GM18511 (cell line): Measurements from ENCODE around the gene CELF6.

Source experiments
- ATAC-seq: cut with Tn5 transposase; IDR thresholded peaks from one replicate; pipeline ENCODE4 v1.9.1; 2021; ENCODE audit warnings: mild to moderate bottlenecking, moderate library complexity; ENCODE audit not compliant: unreplicated experiment

CELF6 gene

GRCh38 chr15:72272213-72272996, 47.6 kb downstream of the CELF6 start, which contains the start of gene PARP6:
PARP6 (minus strand) TSS chr15:72272554; CDS start chr15:72267477, 5,077 bp downstream.
- ATAC-seq, result peak; percentile 97

GRCh38 chr15:72271895-72272212, 48.1 kb downstream of the CELF6 start:
- ATAC-seq, result peak; percentile 13

GRCh38 chr15:72271221-72271620, 48.7 kb downstream of the CELF6 start:
- ATAC-seq, result no peak

GRCh38 chr15:72269739-72270138, 50.2 kb downstream of the CELF6 start:
- no peak for ATAC-seq

GRCh38 chr15:72265031-72265430, 54.9 kb downstream of the CELF6 start:
- ATAC-seq, result no peak

- no peak for ATAC-seq
Measured at GRCh38 chr15:72252663-72253299, 67.2 kb downstream of the CELF6 start.

GRCh38 chr15:72249142-72249810, 70.7 kb downstream of the CELF6 start:
- no peak for ATAC-seq

- ATAC-seq, result no peak
Measured at GRCh38 chr15:72248514-72248913, 71.4 kb downstream of the CELF6 start.

GRCh38 chr15:72242775-72243370, 77.1 kb downstream of the CELF6 start:
- no peak for ATAC-seq

GRCh38 chr15:72239652-72240051, 80.3 kb downstream of the CELF6 start:
- no peak for ATAC-seq

- no peak for ATAC-seq
Measured at GRCh38 chr15:72238586-72238985, 81.4 kb downstream of the CELF6 start.

GRCh38 chr15:72237853-72238224, 82.1 kb downstream of the CELF6 start:
- ATAC-seq, result no peak

- no peak for ATAC-seq
Measured at GRCh38 chr15:72237029-72237852, 82.7 kb downstream of the CELF6 start.

GRCh38 chr15:72236381-72237003, 83.5 kb downstream of the CELF6 start:
- no peak for ATAC-seq

GRCh38 chr15:72235298-72235697, 84.7 kb downstream of the CELF6 start:
- ATAC-seq, result no peak
